A673 (cell line): Measurements from ENCODE around the gene TNFSF4.

Experiments
- CTCF ChIP-seq: fragments of 300-800, 200-600 bp; sonication (generic); conservative IDR thresholded peaks from 2 replicates; pipeline ENCODE4 v1.5.1; 2017; ENCODE audit warnings: low read depth, mild to moderate bottlenecking, antibody characterized with exemption, low read length, moderate library complexity, mixed read lengths
- EZH2 ChIP-seq: fragments of 200-600 bp; sonication (generic); IDR thresholded peaks from 2 replicates; pipeline ENCODE4 v1.6.1; 2017; ENCODE audit warnings: borderline replicate concordance, low read depth, mild to moderate bottlenecking, mixed read lengths, antibody characterized with exemption, low read length; ENCODE audit not compliant: poor library complexity, severe bottlenecking

- TF ChIP-seq CTCF (no peak), EZH2 (no peak)
Observed at GRCh38 chr1:173191011-173191705, 16.0 kb downstream of the TNFSF4 start.
